Uterus (tissue), 2 donors: ENCODE data around the gene FNIP2.

Experiments used
- CTCF ChIP-seq, 4 experiments: fragments of 200-600 bp in 2 of 4; fragments of 450-650 bp in 2 of 4; sonication (generic) in 2 of 4; IDR thresholded peaks; one replicate each; pipeline ENCODE4 v1.5.1; 2016 to 2019; ENCODE audit warnings: antibody characterized with exemption in 4 of 4, mild to moderate bottlenecking in 2 of 4, moderate library complexity in 1 of 4
- POLR2A ChIP-seq, 2 donors: fragments of 450-650 bp; IDR thresholded peaks; one replicate each; pipeline ENCODE4 v1.6.1; 2016; ENCODE audit warnings: antibody characterized with exemption in 2 of 2, mild to moderate bottlenecking in 1 of 2, moderate library complexity in 1 of 2

- TF ChIP-seq CTCF (IDR thresholded peaks at IDR 0.05), result no peak
- TF ChIP-seq POLR2A (IDR thresholded peaks at IDR 0.05), result no peak
Observed at GRCh38 chr4:158884280-158884679, 115.5 kb downstream of the FNIP2 start.
